ENCODE data around the gene CNTNAP5.

The CNTNAP5 gene

GRCh38 chr2:124713969-124714368, 688.9 kb downstream of the CNTNAP5 start:
- Histone ChIP-seq H3K9ac (ENCODE audit: low read depth, low read length) (no peak overlapping the region), H3K27ac (ENCODE audit: low read length) (no peak overlapping the region), H3K27me3 (ENCODE audit: insufficient read depth, low read length) (no peaks in the 10 kb centered on the region), H3K4me3 (ENCODE audit: low read length) (no peak overlapping the region), H3K36me3 (ENCODE audit: insufficient read depth, low read depth, low read length) (no peaks in the 10 kb centered on the region), H3K9me3 (ENCODE audit: insufficient read depth, low read depth, low read length) (no peaks in the 10 kb centered on the region), H3K4me1 (ENCODE audit: insufficient read depth, low read length) (no peaks in the 10 kb centered on the region)

DNA sequence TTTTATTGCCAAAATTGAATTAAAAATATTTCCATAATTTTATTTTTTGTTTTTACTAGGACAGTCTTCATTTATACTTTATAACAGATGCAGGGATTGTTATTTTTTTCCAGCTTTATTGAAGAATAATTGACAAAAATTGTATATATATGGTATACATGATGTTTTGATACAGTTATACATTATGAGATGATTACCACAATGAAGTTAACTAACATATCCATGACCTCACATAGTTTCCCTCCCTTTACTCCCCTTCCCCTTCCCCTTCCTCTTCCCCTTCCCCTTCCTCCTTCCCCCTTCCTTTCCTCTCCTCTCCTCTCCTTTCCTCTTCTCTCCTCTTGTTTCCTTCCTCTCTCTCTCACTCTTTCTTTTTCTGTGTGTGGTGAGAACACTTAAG, 700.1 kb downstream of the CNTNAP5 start:
- H3K4me3 ChIP-seq (ENCODE audit: low read length) = no peak overlapping the region
- H3K9ac ChIP-seq (ENCODE audit: low read depth, low read length) = no peak overlapping the region
- H3K4me1 ChIP-seq (ENCODE audit: insufficient read depth, low read length) = no peaks in the 10 kb centered on the region
- H3K36me3 ChIP-seq (ENCODE audit: insufficient read depth, low read depth, low read length) = no peaks in the 10 kb centered on the region
- no peaks in the 10 kb centered on the region for H3K27me3 ChIP-seq (ENCODE audit: insufficient read depth, low read length)
- H3K27ac ChIP-seq (ENCODE audit: low read length) = no peak overlapping the region
- no peaks in the 10 kb centered on the region for H3K9me3 ChIP-seq (ENCODE audit: insufficient read depth, low read depth, low read length)

GRCh38 chr2:124740636-124741035, 715.5 kb downstream of the CNTNAP5 start:
- Histone ChIP-seq H3K4me1 (ENCODE audit: insufficient read depth, low read length) (no peaks in the 10 kb centered on the region), H3K27ac (ENCODE audit: low read length) (no peak overlapping the region), H3K4me3 (ENCODE audit: low read length) (no peak overlapping the region), H3K9ac (ENCODE audit: low read depth, low read length) (no peak overlapping the region), H3K9me3 (ENCODE audit: insufficient read depth, low read depth, low read length) (no peaks in the 10 kb centered on the region), H3K36me3 (ENCODE audit: insufficient read depth, low read depth, low read length) (no peaks in the 10 kb centered on the region), H3K27me3 (ENCODE audit: insufficient read depth, low read length) (no peaks in the 10 kb centered on the region)

DNA sequence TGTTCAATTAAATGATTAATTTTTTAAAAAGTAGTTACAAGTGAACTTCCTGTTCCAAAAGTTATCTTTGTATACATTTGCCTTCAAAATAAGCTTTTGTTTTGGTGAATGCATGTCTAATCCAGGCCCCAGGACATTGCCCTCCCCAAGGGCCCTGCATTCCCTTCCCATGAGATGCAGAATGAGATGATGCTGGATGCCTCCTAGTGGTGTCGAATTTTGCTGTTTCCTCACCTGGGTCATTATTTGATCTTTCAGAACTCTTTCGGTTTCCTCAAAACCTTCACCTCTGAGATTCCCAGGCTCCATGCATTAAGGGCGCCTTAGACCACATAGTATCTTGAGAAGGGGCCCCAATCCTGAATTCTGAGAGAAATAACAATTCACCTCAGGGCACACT, 728.8 kb downstream of the CNTNAP5 start:
- Histone ChIP-seq H3K4me3 (ENCODE audit: low read length) (no peak overlapping the region), H3K9me3 (ENCODE audit: insufficient read depth, low read depth, low read length) (no peaks in the 10 kb centered on the region), H3K27me3 (ENCODE audit: insufficient read depth, low read length) (no peaks in the 10 kb centered on the region), H3K27ac (ENCODE audit: low read length) (no peak overlapping the region), H3K9ac (ENCODE audit: low read depth, low read length) (no peak overlapping the region), H3K4me1 (ENCODE audit: insufficient read depth, low read length) (no peaks in the 10 kb centered on the region), H3K36me3 (ENCODE audit: insufficient read depth, low read depth, low read length) (no peaks in the 10 kb centered on the region)

DNA sequence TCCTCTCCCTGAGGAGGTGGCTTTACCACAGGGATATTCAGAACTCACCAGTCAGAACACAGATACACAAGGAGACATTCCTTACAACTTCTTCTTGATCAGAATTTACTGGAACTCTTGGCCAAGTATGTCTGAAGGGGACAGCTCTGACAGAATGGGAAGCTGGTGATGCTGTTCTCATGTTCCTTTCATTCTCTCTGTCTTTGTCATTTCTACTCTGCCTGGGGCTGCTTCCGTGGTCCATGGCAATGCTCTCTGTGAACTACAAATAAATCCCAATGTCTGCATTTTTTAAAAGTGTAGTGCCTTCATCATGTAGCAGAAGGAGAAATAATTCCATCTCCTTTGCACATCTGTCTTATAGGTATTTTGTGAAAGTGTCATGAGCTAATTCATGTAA, 730.3 kb downstream of the CNTNAP5 start:
- no peaks in the 10 kb centered on the region for H3K4me1 ChIP-seq (ENCODE audit: insufficient read depth, low read length)
- no peaks in the 10 kb centered on the region for H3K36me3 ChIP-seq (ENCODE audit: insufficient read depth, low read depth, low read length)
- no peaks in the 10 kb centered on the region for H3K27me3 ChIP-seq (ENCODE audit: insufficient read depth, low read length)
- H3K9me3 ChIP-seq (ENCODE audit: insufficient read depth, low read depth, low read length) = no peaks in the 10 kb centered on the region
- H3K4me3 ChIP-seq (ENCODE audit: low read length) = no peak overlapping the region
- H3K9ac ChIP-seq (ENCODE audit: low read depth, low read length) = no peak overlapping the region
- H3K27ac ChIP-seq (ENCODE audit: low read length) = no peak overlapping the region

GRCh38 chr2:124756048-124756447, 731.0 kb downstream of the CNTNAP5 start:
- Histone ChIP-seq H3K27me3 (ENCODE audit: insufficient read depth, low read length) (no peaks in the 10 kb centered on the region), H3K27ac (ENCODE audit: low read length) (no peak overlapping the region), H3K36me3 (ENCODE audit: insufficient read depth, low read depth, low read length) (no peaks in the 10 kb centered on the region), H3K9ac (ENCODE audit: low read depth, low read length) (no peak overlapping the region), H3K4me3 (ENCODE audit: low read length) (no peak overlapping the region), H3K9me3 (ENCODE audit: insufficient read depth, low read depth, low read length) (no peaks in the 10 kb centered on the region), H3K4me1 (ENCODE audit: insufficient read depth, low read length) (no peaks in the 10 kb centered on the region)

GRCh38 chr2:124762388-124762787, 737.3 kb downstream of the CNTNAP5 start:
- no peak overlapping the region for H3K27ac ChIP-seq (ENCODE audit: low read length)
- no peak overlapping the region for H3K4me3 ChIP-seq (ENCODE audit: low read length)
- H3K36me3 ChIP-seq (ENCODE audit: insufficient read depth, low read depth, low read length) = no peaks in the 10 kb centered on the region
- no peaks in the 10 kb centered on the region for H3K4me1 ChIP-seq (ENCODE audit: insufficient read depth, low read length)
- H3K9ac ChIP-seq (ENCODE audit: low read depth, low read length) = no peak overlapping the region
- H3K9me3 ChIP-seq (ENCODE audit: insufficient read depth, low read depth, low read length) = no peaks in the 10 kb centered on the region
- no peaks in the 10 kb centered on the region for H3K27me3 ChIP-seq (ENCODE audit: insufficient read depth, low read length)

DNA sequence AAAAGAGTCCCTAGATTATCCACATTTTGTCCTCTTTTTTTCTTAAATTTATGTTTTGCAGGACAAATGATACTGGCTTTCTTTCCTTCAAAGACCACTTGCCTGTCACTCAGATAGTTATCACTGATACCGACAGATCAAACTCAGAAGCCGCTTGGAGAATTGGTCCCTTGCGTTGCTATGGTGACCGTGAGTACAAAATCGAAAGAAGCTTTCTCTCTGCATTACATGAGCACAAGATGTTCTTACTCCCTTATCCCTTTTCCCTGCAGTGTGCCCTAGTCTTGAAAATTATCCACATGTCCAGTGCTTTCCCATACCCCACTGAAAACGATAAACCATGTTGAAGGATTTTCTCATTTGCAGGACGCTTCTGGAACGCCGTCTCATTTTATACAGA, 738.5 kb downstream of the CNTNAP5 start:
- no peak overlapping the region for H3K9ac ChIP-seq (ENCODE audit: low read depth, low read length)
- no peak overlapping the region for H3K4me3 ChIP-seq (ENCODE audit: low read length)
- no peaks in the 10 kb centered on the region for H3K9me3 ChIP-seq (ENCODE audit: insufficient read depth, low read depth, low read length)
- no peaks in the 10 kb centered on the region for H3K36me3 ChIP-seq (ENCODE audit: insufficient read depth, low read depth, low read length)
- no peaks in the 10 kb centered on the region for H3K27me3 ChIP-seq (ENCODE audit: insufficient read depth, low read length)
- no peak overlapping the region for H3K27ac ChIP-seq (ENCODE audit: low read length)
- no peaks in the 10 kb centered on the region for H3K4me1 ChIP-seq (ENCODE audit: insufficient read depth, low read length)

GRCh38 chr2:124774781-124775180, 749.7 kb downstream of the CNTNAP5 start:
- Histone ChIP-seq H3K9me3 (ENCODE audit: insufficient read depth, low read depth, low read length) (no peaks in the 10 kb centered on the region), H3K27me3 (ENCODE audit: insufficient read depth, low read length) (no peaks in the 10 kb centered on the region), H3K36me3 (ENCODE audit: insufficient read depth, low read depth, low read length) (no peaks in the 10 kb centered on the region), H3K4me1 (ENCODE audit: insufficient read depth, low read length) (0 out of 2 replicates have a peak, but pooled peaks cover 3% of the 10 kb centered on the region), H3K4me3 (ENCODE audit: low read length) (no peak overlapping the region), H3K9ac (ENCODE audit: low read depth, low read length) (no peak overlapping the region), H3K27ac (ENCODE audit: low read length) (no peak overlapping the region)

GRCh38 chr2:124776332-124776731, 751.2 kb downstream of the CNTNAP5 start:
- Histone ChIP-seq H3K27me3 (ENCODE audit: insufficient read depth, low read length) (no peaks in the 10 kb centered on the region), H3K36me3 (ENCODE audit: insufficient read depth, low read depth, low read length) (no peaks in the 10 kb centered on the region), H3K9ac (ENCODE audit: low read depth, low read length) (no peak overlapping the region), H3K4me3 (ENCODE audit: low read length) (no peak overlapping the region), H3K4me1 (ENCODE audit: insufficient read depth, low read length) (0 out of 2 replicates have a peak, but pooled peaks cover 3% of the 10 kb centered on the region), H3K27ac (ENCODE audit: low read length) (no peak overlapping the region), H3K9me3 (ENCODE audit: insufficient read depth, low read depth, low read length) (no peaks in the 10 kb centered on the region)

DNA sequence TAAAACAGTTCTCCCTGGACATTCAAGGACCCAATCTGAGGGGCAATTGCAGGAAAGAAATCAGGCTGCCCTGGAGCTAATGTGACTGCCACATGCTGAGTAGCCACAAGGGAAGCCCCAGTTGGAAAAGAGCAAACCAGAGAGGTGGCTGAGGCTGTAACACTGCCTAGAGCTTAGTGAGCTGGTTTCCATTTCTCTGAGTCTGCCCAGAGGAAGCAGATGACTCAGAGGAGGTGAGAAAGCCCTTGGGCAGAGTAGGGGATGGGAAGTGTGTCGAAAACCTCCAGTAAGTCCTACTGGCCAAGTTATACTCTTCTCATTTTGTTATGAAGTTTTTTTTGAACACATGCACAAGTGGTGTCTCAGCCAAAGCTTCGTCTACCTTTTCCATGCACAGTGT, 753.0 kb downstream of the CNTNAP5 start:
- Histone ChIP-seq H3K4me1 (ENCODE audit: insufficient read depth, low read length) (0 out of 2 replicates have a peak, but pooled peaks cover 3% of the 10 kb centered on the region), H3K27me3 (ENCODE audit: insufficient read depth, low read length) (no peaks in the 10 kb centered on the region), H3K4me3 (ENCODE audit: low read length) (no peak overlapping the region), H3K9ac (ENCODE audit: low read depth, low read length) (no peak overlapping the region), H3K9me3 (ENCODE audit: insufficient read depth, low read depth, low read length) (no peaks in the 10 kb centered on the region), H3K27ac (ENCODE audit: low read length) (no peak overlapping the region), H3K36me3 (ENCODE audit: insufficient read depth, low read depth, low read length) (no peaks in the 10 kb centered on the region)

GRCh38 chr2:124796647-124797046, 771.6 kb downstream of the CNTNAP5 start:
- H3K4me3 ChIP-seq (ENCODE audit: low read length) = no peak overlapping the region
- no peaks in the 10 kb centered on the region for H3K36me3 ChIP-seq (ENCODE audit: insufficient read depth, low read depth, low read length)
- no peak overlapping the region for H3K9ac ChIP-seq (ENCODE audit: low read depth, low read length)
- H3K27ac ChIP-seq (ENCODE audit: low read length) = no peak overlapping the region
- no peaks in the 10 kb centered on the region for H3K9me3 ChIP-seq (ENCODE audit: insufficient read depth, low read depth, low read length)
- 0 out of 2 replicates have a peak, but pooled peaks cover 2% of the 10 kb centered on the region for H3K4me1 ChIP-seq (ENCODE audit: insufficient read depth, low read length)
- no peaks in the 10 kb centered on the region for H3K27me3 ChIP-seq (ENCODE audit: insufficient read depth, low read length)

- Histone ChIP-seq H3K36me3 (ENCODE audit: insufficient read depth, low read depth, low read length) (no peaks in the 10 kb centered on the region), H3K27me3 (ENCODE audit: insufficient read depth, low read length) (no peaks in the 10 kb centered on the region), H3K4me1 (ENCODE audit: insufficient read depth, low read length) (0 out of 2 replicates have a peak, but pooled peaks cover 2% of the 10 kb centered on the region), H3K4me3 (ENCODE audit: low read length) (no peak overlapping the region), H3K27ac (ENCODE audit: low read length) (no peak overlapping the region), H3K9ac (ENCODE audit: low read depth, low read length) (no peak overlapping the region), H3K9me3 (ENCODE audit: insufficient read depth, low read depth, low read length) (no peaks in the 10 kb centered on the region)
Measured at GRCh38 chr2:124797049-124797448, 772.0 kb downstream of the CNTNAP5 start.

Data from iPS-20b (cell line).